ENCODE results near the gene TRIM66.

TRIM66 gene

GRCh38 chr11:8610532-8611116 is 71.8 kb downstream of the TRIM66 start:
- peak; percentile 32 for DNase-seq (ENCODE audit: low spot score)

GRCh38 chr11:8608652-8609051 is 73.8 kb downstream of the TRIM66 start:
- Mint-ChIP-seq H3K4me3 (no peak overlapping the region), H3K4me1 (ENCODE audit: low read depth) (peaks cover 3% of the 10 kb centered on the region), H3K36me3 (ENCODE audit: low read depth) (no peaks in the 10 kb centered on the region), H3K27me3 (ENCODE audit: low read depth) (peaks cover 17% of the 10 kb centered on the region), H3K27ac (no peak overlapping the region), H3K9me3 (no peaks in the 10 kb centered on the region)
- DNase-seq (ENCODE audit: low spot score) = no peak

More at GRCh38 chr11:8610532-8611116, 71.8 kb downstream of the TRIM66 start:
- Mint-ChIP-seq H3K36me3 (ENCODE audit: low read depth) (no peaks in the 10 kb centered on the region), H3K27me3 (ENCODE audit: low read depth) (peaks cover 6% of the 10 kb centered on the region), H3K27ac (peak overlapping the region; percentile 41), H3K4me3 (no peak overlapping the region), H3K4me1 (ENCODE audit: low read depth) (peaks cover 3% of the 10 kb centered on the region), H3K9me3 (no peaks in the 10 kb centered on the region)

- H3K4me1 Mint-ChIP-seq (ENCODE audit: low read depth) = peaks cover 3% of the 10 kb centered on the region
- H3K36me3 Mint-ChIP-seq (ENCODE audit: low read depth) = no peaks in the 10 kb centered on the region
- no peak overlapping the region for H3K27ac Mint-ChIP-seq
- peaks cover 20% of the 10 kb centered on the region for H3K27me3 Mint-ChIP-seq (ENCODE audit: low read depth)
- H3K4me3 Mint-ChIP-seq = no peak overlapping the region
- H3K9me3 Mint-ChIP-seq = no peaks in the 10 kb centered on the region
- no peak for DNase-seq (ENCODE audit: low spot score)
These were observed 76.4 kb downstream of the TRIM66 start for GRCh38 chr11:8605971-8606563.

GRCh38 chr11:8604078-8604723 is 78.3 kb downstream of the TRIM66 start:
- H3K4me3 Mint-ChIP-seq = no peak overlapping the region
- H3K4me1 Mint-ChIP-seq (ENCODE audit: low read depth) = no peaks in the 10 kb centered on the region
- no peaks in the 10 kb centered on the region for H3K36me3 Mint-ChIP-seq (ENCODE audit: low read depth)
- H3K27me3 Mint-ChIP-seq (ENCODE audit: low read depth) = peaks cover 21% of the 10 kb centered on the region
- peak; percentile 16 for DNase-seq (ENCODE audit: low spot score)
- no peaks in the 10 kb centered on the region for H3K9me3 Mint-ChIP-seq
- H3K27ac Mint-ChIP-seq = no peak overlapping the region

GRCh38 chr11:8603696-8604077 is 78.8 kb downstream of the TRIM66 start:
- Mint-ChIP-seq H3K36me3 (ENCODE audit: low read depth) (no peaks in the 10 kb centered on the region), H3K27me3 (ENCODE audit: low read depth) (peaks cover 25% of the 10 kb centered on the region), H3K9me3 (no peaks in the 10 kb centered on the region), H3K4me1 (ENCODE audit: low read depth) (no peaks in the 10 kb centered on the region), H3K4me3 (no peak overlapping the region), H3K27ac (no peak overlapping the region)
- DNase-seq (ENCODE audit: low spot score) = no peak

GRCh38 chr11:8601376-8602133 is 80.9 kb downstream of the TRIM66 start:
- DNase-seq (ENCODE audit: low spot score) = no peak
- no peaks in the 10 kb centered on the region for H3K4me1 Mint-ChIP-seq (ENCODE audit: low read depth)
- no peak overlapping the region for H3K4me3 Mint-ChIP-seq
- no peaks in the 10 kb centered on the region for H3K36me3 Mint-ChIP-seq (ENCODE audit: low read depth)
- no peaks in the 10 kb centered on the region for H3K9me3 Mint-ChIP-seq
- no peak overlapping the region for H3K27ac Mint-ChIP-seq
- H3K27me3 Mint-ChIP-seq (ENCODE audit: low read depth) = peaks cover 37% of the 10 kb centered on the region

- no peak for DNase-seq (ENCODE audit: low spot score)
- no peak overlapping the region for H3K4me3 Mint-ChIP-seq
- H3K36me3 Mint-ChIP-seq (ENCODE audit: low read depth) = no peaks in the 10 kb centered on the region
- peaks cover 2% of the 10 kb centered on the region for H3K4me1 Mint-ChIP-seq (ENCODE audit: low read depth)
- no peak overlapping the region for H3K27ac Mint-ChIP-seq
- no peaks in the 10 kb centered on the region for H3K9me3 Mint-ChIP-seq
- H3K27me3 Mint-ChIP-seq (ENCODE audit: low read depth) = peaks cover 50% of the 10 kb centered on the region
These were observed 84.0 kb downstream of the TRIM66 start for GRCh38 chr11:8598506-8598905.

- H3K27ac Mint-ChIP-seq = no peak overlapping the region
- peaks cover 61% of the 10 kb centered on the region for H3K27me3 Mint-ChIP-seq (ENCODE audit: low read depth)
- H3K4me1 Mint-ChIP-seq (ENCODE audit: low read depth) = peaks cover 2% of the 10 kb centered on the region
- H3K36me3 Mint-ChIP-seq (ENCODE audit: low read depth) = no peaks in the 10 kb centered on the region
- no peak overlapping the region for H3K4me3 Mint-ChIP-seq
- no peak for DNase-seq (ENCODE audit: low spot score)
- no peaks in the 10 kb centered on the region for H3K9me3 Mint-ChIP-seq
These were observed 85.3 kb downstream of the TRIM66 start for GRCh38 chr11:8597182-8597581.

GRCh38 chr11:8596504-8597046 is 85.9 kb downstream of the TRIM66 start:
- Mint-ChIP-seq H3K27me3 (ENCODE audit: low read depth) (peaks cover 65% of the 10 kb centered on the region), H3K4me3 (no peak overlapping the region), H3K9me3 (no peaks in the 10 kb centered on the region), H3K36me3 (ENCODE audit: low read depth) (no peaks in the 10 kb centered on the region), H3K4me1 (ENCODE audit: low read depth) (peaks cover 2% of the 10 kb centered on the region), H3K27ac (no peak overlapping the region)
- no peak for DNase-seq (ENCODE audit: low spot score)

- peaks cover 2% of the 10 kb centered on the region for H3K4me1 Mint-ChIP-seq (ENCODE audit: low read depth)
- H3K27ac Mint-ChIP-seq = no peak within 1 kb of the TSS
- H3K36me3 Mint-ChIP-seq (ENCODE audit: low read depth) = no peaks in the 10 kb centered on the region
- H3K4me3 Mint-ChIP-seq = peak within 1 kb of the TSS; percentile 75
- peak; percentile 28 for DNase-seq (ENCODE audit: low spot score)
- no peaks in the 10 kb centered on the region for H3K9me3 Mint-ChIP-seq
- peaks cover 71% of the 10 kb centered on the region for H3K27me3 Mint-ChIP-seq (ENCODE audit: low read depth)
These were observed 88.2 kb downstream of the TRIM66 start, which contains the start of gene STK33 for GRCh38 chr11:8593935-8594909. Gene STK33, minus strand, starts transcription at chr11:8594228. Its CDS starts 119,323 bp downstream, at chr11:8474905.

GRCh38 chr11:8593455-8593854 is 89.0 kb downstream of the TRIM66 start:
- no peaks in the 10 kb centered on the region for H3K36me3 Mint-ChIP-seq (ENCODE audit: low read depth)
- no peaks in the 10 kb centered on the region for H3K9me3 Mint-ChIP-seq
- DNase-seq (ENCODE audit: low spot score) = no peak
- H3K27ac Mint-ChIP-seq = no peak overlapping the region
- H3K27me3 Mint-ChIP-seq (ENCODE audit: low read depth) = peaks cover 68% of the 10 kb centered on the region
- peaks cover 2% of the 10 kb centered on the region for H3K4me1 Mint-ChIP-seq (ENCODE audit: low read depth)
- peak overlapping the region; percentile 75 for H3K4me3 Mint-ChIP-seq

GRCh38 chr11:8587915-8588314 is 94.5 kb downstream of the TRIM66 start:
- no peak for DNase-seq (ENCODE audit: low spot score)
- H3K9me3 Mint-ChIP-seq = no peaks in the 10 kb centered on the region
- no peak overlapping the region for H3K27ac Mint-ChIP-seq
- H3K4me1 Mint-ChIP-seq (ENCODE audit: low read depth) = no peaks in the 10 kb centered on the region
- peaks cover 31% of the 10 kb centered on the region for H3K27me3 Mint-ChIP-seq (ENCODE audit: low read depth)
- H3K36me3 Mint-ChIP-seq (ENCODE audit: low read depth) = no peaks in the 10 kb centered on the region
- H3K4me3 Mint-ChIP-seq = no peak overlapping the region

- H3K4me3 Mint-ChIP-seq = no peak overlapping the region
- no peaks in the 10 kb centered on the region for H3K36me3 Mint-ChIP-seq (ENCODE audit: low read depth)
- peaks cover 28% of the 10 kb centered on the region for H3K27me3 Mint-ChIP-seq (ENCODE audit: low read depth)
- no peaks in the 10 kb centered on the region for H3K4me1 Mint-ChIP-seq (ENCODE audit: low read depth)
- DNase-seq (ENCODE audit: low spot score) = no peak
- H3K9me3 Mint-ChIP-seq = no peaks in the 10 kb centered on the region
- H3K27ac Mint-ChIP-seq = no peak overlapping the region
These were observed 95.7 kb downstream of the TRIM66 start for GRCh38 chr11:8586805-8587204.

Measured in T-helper 2 cell treated with Interferon-gamma antibody and Interleukin-4, amounts not matched to agents 5 μg/mL and 100 μg/mL, for 36 hours (primary cell).